Measurements from ENCODE around the gene MPHOSPH9.
"Not testable (repeated sequence)": the region's sequence is repeated elsewhere in the genome, so short reads cannot be mapped to it uniquely, and the experiment has no call there.

MPHOSPH9 gene

GRCh38 chr12:123227581-123228258 is 5.2 kb downstream of the MPHOSPH9 start:
- no peak for DNase-seq (ENCODE audit: low read depth in 1 of 2, low spot score in 1 of 2)

- DNase-seq (ENCODE audit: low read depth in 1 of 2, low spot score in 1 of 2) = no peak
Measured at GRCh38 chr12:123225443-123225842, 7.5 kb downstream of the MPHOSPH9 start.

GRCh38 chr12:123223241-123223668 is 9.7 kb downstream of the MPHOSPH9 start:
- peak in 1 of 2 donors; percentile 19 for DNase-seq (ENCODE audit: low read depth in 1 of 2, low spot score in 1 of 2)

GRCh38 chr12:123207815-123208214 is 25.1 kb downstream of the MPHOSPH9 start:
- DNase-seq (ENCODE audit: low read depth in 1 of 2, low spot score in 1 of 2) = not testable (repeated sequence)

GRCh38 chr12:123206794-123207193 is 26.1 kb downstream of the MPHOSPH9 start:
- not testable (repeated sequence) for DNase-seq (ENCODE audit: low read depth in 1 of 2, low spot score in 1 of 2)

DNA sequence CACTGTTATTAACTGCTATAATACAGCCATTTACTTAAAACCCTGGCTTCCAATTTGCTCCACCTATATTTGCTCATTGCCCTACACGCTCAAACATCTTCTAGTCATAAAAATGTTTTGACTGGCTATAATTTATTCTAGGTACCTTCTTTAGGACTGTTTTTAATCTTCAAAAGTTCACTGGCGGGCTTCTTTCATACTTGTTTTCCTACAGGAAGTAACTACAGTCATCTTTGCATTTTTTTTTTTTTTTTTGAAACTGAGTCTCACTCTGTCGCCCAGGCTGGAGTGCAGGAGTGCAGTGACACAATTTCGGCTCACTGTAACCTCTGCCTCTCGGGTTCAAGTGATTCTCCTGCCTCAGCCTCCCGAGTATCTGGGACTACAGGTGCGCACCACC is 32.5 kb downstream of the MPHOSPH9 start:
- no peak for DNase-seq (ENCODE audit: low read depth in 1 of 2, low spot score in 1 of 2)

DNA sequence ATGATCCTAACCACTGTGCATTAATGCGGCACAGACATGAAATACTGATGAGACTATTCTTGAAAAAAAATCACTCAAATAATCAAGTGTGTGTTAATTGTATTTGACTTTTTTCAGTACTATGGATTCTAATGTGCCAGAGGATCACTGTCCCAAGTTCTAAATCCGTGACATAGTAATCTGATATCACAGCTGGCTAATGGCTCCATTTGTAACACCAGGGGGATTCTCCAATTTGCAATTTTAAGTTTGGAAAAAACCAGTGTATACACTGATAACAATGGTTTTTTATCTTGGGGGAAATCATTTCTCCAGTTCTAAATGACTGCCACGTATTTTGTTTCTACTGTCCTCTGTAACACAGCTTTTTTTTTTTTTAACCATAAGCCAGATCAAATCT is 33.0 kb downstream of the MPHOSPH9 start:
- DNase-seq (ENCODE audit: low read depth in 1 of 2, low spot score in 1 of 2) = no peak

DNA sequence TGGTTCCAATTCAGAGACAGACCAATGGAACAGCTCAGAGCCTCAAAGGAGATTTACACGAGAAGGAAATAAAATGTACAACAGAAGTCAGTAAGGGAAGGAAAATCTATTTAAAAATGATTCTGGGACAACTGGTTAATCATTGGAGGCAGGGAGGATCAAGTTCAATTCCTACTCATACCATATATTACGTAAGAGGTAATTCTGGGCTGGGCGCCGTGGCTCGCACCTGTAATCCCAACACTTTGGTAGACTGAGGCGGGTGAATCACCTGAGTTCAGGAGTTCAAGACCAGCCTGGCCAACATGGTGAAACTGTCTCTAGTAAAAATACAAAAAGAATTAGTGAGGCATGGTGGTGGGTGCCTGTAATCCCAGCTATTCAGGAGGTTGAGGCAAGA is 45.3 kb downstream of the MPHOSPH9 start:
- no peak for DNase-seq (ENCODE audit: low read depth in 1 of 2, low spot score in 1 of 2)

DNA sequence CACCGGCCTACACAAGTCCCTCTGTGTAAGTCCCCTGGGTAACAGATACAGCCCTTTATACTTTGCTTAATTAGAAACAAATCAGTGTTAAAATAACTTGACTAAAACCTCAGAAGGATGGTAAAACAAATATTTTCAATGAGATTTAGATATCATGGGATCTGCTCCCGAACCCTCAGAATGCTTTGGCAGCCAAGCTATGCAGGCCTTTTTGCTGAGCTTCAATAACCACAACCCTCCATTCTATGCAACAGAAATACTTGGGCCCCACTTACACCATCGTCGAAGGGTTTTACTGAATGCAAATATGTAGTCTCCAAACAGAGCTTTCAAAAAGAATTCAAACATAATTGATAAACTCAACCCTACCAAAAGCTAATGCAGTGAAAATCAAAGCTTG is 52.8 kb downstream of the MPHOSPH9 start:
- DNase-seq (ENCODE audit: low read depth in 1 of 2, low spot score in 1 of 2) = no peak

GRCh38 chr12:123171967-123172366 is 61.0 kb downstream of the MPHOSPH9 start:
- no peak for DNase-seq (ENCODE audit: low read depth in 1 of 2, low spot score in 1 of 2)

DNA sequence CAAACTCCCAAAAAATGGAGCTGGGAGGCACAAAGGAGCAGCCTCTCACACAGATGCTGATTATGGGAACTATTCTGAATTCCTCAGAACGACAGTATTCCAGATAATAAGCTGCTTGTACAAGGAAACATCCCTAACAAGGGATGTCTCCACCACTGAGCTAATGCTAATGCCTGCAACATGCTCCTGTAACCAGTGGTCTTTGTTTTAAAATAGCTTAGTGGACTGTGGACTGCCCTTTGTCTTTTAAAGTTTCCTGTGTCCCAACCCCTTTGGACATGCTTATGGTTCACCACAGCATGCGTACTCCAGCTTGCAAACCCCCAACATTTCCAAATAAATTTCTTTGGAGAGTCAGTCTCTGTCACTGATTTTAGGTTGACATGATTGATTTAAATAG is 65.6 kb downstream of the MPHOSPH9 start:
- no peak for DNase-seq (ENCODE audit: low read depth in 1 of 2, low spot score in 1 of 2)

GRCh38 chr12:123165537-123165936 is 67.4 kb downstream of the MPHOSPH9 start:
- DNase-seq (ENCODE audit: low read depth in 1 of 2, low spot score in 1 of 2) = no peak

DNA sequence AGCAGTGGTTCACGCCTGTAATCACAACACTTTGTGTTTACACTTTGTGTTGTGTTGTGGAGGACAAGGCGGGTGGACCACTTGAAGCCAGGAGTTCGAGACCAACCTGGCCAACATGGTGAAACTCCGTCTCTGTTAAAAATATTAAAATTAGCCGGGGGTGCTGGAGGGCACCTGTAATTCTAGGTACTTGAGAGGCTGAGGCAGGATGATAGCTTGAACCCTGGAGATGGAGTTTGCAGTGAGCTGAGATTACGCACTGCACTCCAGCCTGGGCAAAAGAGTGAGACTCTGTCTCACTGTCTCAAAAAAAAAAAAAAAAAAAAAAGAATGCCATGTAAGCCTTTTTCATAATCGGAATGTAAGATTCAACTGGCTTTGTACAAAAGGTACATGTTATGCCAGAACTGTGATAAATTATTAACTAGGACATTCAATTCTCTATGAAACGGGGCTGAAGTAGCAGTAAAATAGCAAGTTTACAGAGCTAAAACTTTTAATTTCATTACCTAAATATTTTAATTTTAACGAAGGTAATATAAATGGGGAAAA is 68.2 kb downstream of the MPHOSPH9 start:
- DNase-seq (ENCODE audit: low read depth in 1 of 2, low spot score in 1 of 2) = no peak

- no peak for DNase-seq (ENCODE audit: low read depth in 1 of 2, low spot score in 1 of 2)
Measured at GRCh38 chr12:123164222-123164621, 68.7 kb downstream of the MPHOSPH9 start.

DNA sequence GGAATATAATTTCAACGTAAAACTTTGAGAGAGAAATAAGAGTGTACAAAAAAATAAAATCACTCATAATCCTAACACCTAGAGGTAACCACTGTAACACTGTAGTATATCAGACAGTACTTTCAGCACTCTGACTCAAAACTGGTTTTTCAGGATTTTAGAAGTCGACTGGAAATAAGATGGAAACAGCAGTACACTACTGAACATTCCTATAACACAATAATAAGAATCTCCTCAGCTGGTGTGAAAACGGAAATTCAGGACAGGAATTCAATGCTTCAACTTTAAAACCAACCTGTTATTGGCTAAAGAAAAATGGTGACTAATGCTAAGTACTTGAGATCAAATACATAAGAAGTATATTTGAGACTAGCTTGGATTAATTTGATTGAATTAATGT is 69.7 kb downstream of the MPHOSPH9 start:
- no peak for DNase-seq (ENCODE audit: low read depth in 1 of 2, low spot score in 1 of 2)

DNA sequence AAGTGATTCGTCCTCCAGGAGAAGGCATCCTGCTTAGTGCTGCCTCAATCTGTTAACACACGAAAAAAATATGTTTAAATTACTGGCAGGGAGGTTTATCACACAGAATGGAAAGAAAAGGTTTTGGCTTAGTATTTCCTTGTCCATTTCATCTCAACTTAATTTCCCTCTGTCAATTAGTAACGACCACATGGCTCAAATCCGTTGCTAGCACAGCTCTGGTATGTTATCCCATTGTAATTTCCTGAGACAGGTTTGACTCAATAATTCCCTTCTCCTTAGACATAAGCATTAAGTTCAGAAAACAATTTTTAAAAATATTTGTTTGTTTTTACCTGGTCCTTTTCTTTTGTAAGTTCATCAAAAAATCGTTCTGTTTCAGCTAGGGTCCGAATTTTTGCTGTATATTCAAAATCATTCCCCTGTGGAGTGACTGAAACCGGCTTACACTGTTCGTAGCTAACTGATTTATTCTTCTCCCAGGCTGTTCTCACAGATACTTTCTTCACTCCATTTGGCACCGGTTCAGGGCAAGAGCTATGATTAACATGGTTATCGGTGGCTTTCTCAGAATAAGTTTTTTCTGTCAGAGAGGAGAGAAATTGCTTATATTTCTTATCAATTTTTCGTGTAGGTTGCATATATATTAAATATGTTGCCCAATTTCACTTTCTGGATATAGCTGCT is 72.0 kb downstream of the MPHOSPH9 start:
- DNase-seq (ENCODE audit: low read depth in 1 of 2, low spot score in 1 of 2) = no peak

DNA sequence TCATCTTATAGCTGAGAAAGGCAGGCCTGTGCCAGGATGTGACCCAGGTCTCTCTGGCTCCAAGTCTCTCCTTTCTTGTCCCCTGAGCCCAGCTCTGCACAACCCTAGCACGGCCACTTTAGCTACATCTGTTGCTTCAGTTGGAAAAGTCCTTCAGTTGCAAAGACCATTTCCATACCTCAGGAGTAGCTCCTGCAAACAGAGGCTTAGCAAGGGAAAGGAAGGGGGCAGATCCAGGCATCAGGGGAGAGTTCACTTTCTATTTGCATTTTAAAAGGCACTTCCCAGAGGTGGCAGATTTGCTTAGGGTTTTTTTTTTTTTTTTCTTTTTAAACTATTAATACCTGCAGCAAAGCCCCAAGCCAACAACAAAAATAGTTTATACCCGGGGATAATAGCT is 79.0 kb downstream of the MPHOSPH9 start:
- no peak for DNase-seq (ENCODE audit: low read depth in 1 of 2, low spot score in 1 of 2)

- DNase-seq (ENCODE audit: low read depth in 1 of 2, low spot score in 1 of 2) = no peak
Measured at GRCh38 chr12:123152833-123153232, 80.1 kb downstream of the MPHOSPH9 start.

GRCh38 chr12:123151457-123152454 is 81.2 kb downstream of the MPHOSPH9 start:
- no peak for DNase-seq (ENCODE audit: low read depth in 1 of 2, low spot score in 1 of 2)

- peak; percentile 46 to 54 for DNase-seq (ENCODE audit: low read depth in 1 of 2, low spot score in 1 of 2)
Measured at GRCh38 chr12:123150744-123151456, 82.0 kb downstream of the MPHOSPH9 start, which contains the start of gene PITPNM2. PITPNM2 (minus strand) TSS chr12:123151090; CDS start chr12:123034590, 116,500 bp downstream.
